Measurements from ENCODE around the gene ECI2. TPM values are rescaled to one million over a fixed set of nuclear protein-coding genes. Genes with fewer than 3 reads are reported as not detected.
"Not testable (repeated sequence)": the region's sequence is repeated elsewhere in the genome, so short reads cannot be mapped to it uniquely, and the experiment has no call there.

Gene ECI2
- total RNA-seq, 1 donor from 2014 or later = 170 TPM

- Histone ChIP-seq H3K4me1 (peaks cover 17% of the 10 kb centered on the region), H3K9me3 (replicated peaks) (peaks cover 13% of the 10 kb centered on the region), H3K36me3 (peaks cover 45% of the 10 kb centered on the region), H3K27me3 (ENCODE audit: low read depth) (no peaks in the 10 kb centered on the region), H3K27ac (replicated peaks) (no peak overlapping the region), H3K4me3 (no peak overlapping the region)
- no peak for DNase-seq
- TF ChIP-seq CTCF (IDR thresholded peaks at IDR 0.05; ENCODE audit: borderline replicate concordance) = no peak
- intact Hi-C loops (cut with micrococcal nuclease) = no loop called here
Measured at GRCh38 chr6:4113649-4114048, 21.7 kb downstream of the ECI2 start.

GRCh38 chr6:4112366-4112765 lies 23.0 kb downstream of the ECI2 start:
- H3K27me3 ChIP-seq (ENCODE audit: low read depth) = no peaks in the 10 kb centered on the region
- H3K9me3 ChIP-seq (replicated peaks) = peaks cover 13% of the 10 kb centered on the region
- no peak for DNase-seq
- no peak overlapping the region for H3K4me3 ChIP-seq
- no peak overlapping the region for H3K27ac ChIP-seq (replicated peaks)
- peaks cover 19% of the 10 kb centered on the region for H3K4me1 ChIP-seq
- TF ChIP-seq CTCF (IDR thresholded peaks at IDR 0.05; ENCODE audit: borderline replicate concordance) = no peak
- intact Hi-C loops (cut with micrococcal nuclease) = no loop called here
- H3K36me3 ChIP-seq = peaks cover 33% of the 10 kb centered on the region

GRCh38 chr6:4109363-4109815 lies 26.0 kb downstream of the ECI2 start:
- intact Hi-C loops (cut with micrococcal nuclease); DNase-seq; H3K36me3 ChIP-seq; H3K27me3 ChIP-seq (ENCODE audit: low read depth): not testable (repeated sequence)
- peaks cover 19% of the 10 kb centered on the region for H3K4me1 ChIP-seq
- H3K4me3 ChIP-seq = peak overlapping the region; percentile 28
- H3K9me3 ChIP-seq (replicated peaks) = peaks cover 13% of the 10 kb centered on the region
- peak overlapping the region; percentile 67 for H3K27ac ChIP-seq (replicated peaks)

- intact Hi-C loops (cut with micrococcal nuclease) = no loop called here
- no peak for DNase-seq
- Histone ChIP-seq H3K36me3 (no peaks in the 10 kb centered on the region), H3K27me3 (ENCODE audit: low read depth) (no peaks in the 10 kb centered on the region), H3K4me3 (no peak overlapping the region), H3K9me3 (replicated peaks) (peaks cover 13% of the 10 kb centered on the region), H3K4me1 (peaks cover 19% of the 10 kb centered on the region), H3K27ac (replicated peaks) (peak overlapping the region; percentile 67)
- TF ChIP-seq CTCF (IDR thresholded peaks at IDR 0.05; ENCODE audit: borderline replicate concordance) = no peak
Measured at GRCh38 chr6:4108561-4109093, 26.7 kb downstream of the ECI2 start.

- intact Hi-C loops (cut with micrococcal nuclease) = no loop called here
- TF ChIP-seq CTCF (IDR thresholded peaks at IDR 0.05; ENCODE audit: borderline replicate concordance) = no peak
- no peak overlapping the region for H3K27ac ChIP-seq (replicated peaks)
Measured at GRCh38 chr6:4107873-4108272, 27.5 kb downstream of the ECI2 start.

GRCh38 chr6:4105980-4106536 lies 29.3 kb downstream of the ECI2 start:
- H3K4me1 ChIP-seq = peaks cover 19% of the 10 kb centered on the region
- no peak overlapping the region for H3K27ac ChIP-seq (replicated peaks)

More at GRCh38 chr6:4107873-4108272, 27.5 kb downstream of the ECI2 start:
- no peaks in the 10 kb centered on the region for H3K36me3 ChIP-seq
- no peak overlapping the region for H3K4me3 ChIP-seq
- H3K9me3 ChIP-seq (replicated peaks) = peaks cover 10% of the 10 kb centered on the region
- H3K27me3 ChIP-seq (ENCODE audit: low read depth) = no peaks in the 10 kb centered on the region
- H3K4me1 ChIP-seq = peaks cover 19% of the 10 kb centered on the region
- no peak for DNase-seq

More at GRCh38 chr6:4105980-4106536, 29.3 kb downstream of the ECI2 start:
- no peaks in the 10 kb centered on the region for H3K36me3 ChIP-seq
- no peak overlapping the region for H3K4me3 ChIP-seq
- intact Hi-C loops (cut with micrococcal nuclease) = no loop called here
- no peaks in the 10 kb centered on the region for H3K9me3 ChIP-seq (replicated peaks)
- no peak for TF ChIP-seq CTCF (IDR thresholded peaks at IDR 0.05; ENCODE audit: borderline replicate concordance)
- H3K27me3 ChIP-seq (ENCODE audit: low read depth) = no peaks in the 10 kb centered on the region
- DNase-seq = no peak

All from left ventricle myocardium inferior (tissue), 1 donor.